ENCODE data around the gene DNPH1.

Gene DNPH1

GRCh38 chr6:43243664-43244321, 14.5 kb upstream of the DNPH1 start:
- no peak for DNase-seq (ENCODE audit: low read depth)

GRCh38 chr6:43242908-43243663, 13.8 kb upstream of the DNPH1 start, which contains the start of gene TTBK1:
Gene TTBK1 (plus strand): TSS chr6:43243481. CDS start chr6:43246661, 3,180 bp downstream.
- DNase-seq (ENCODE audit: low read depth): no peak

- no peak for DNase-seq (ENCODE audit: low read depth)
Observed at GRCh38 chr6:43241446-43241845, 12.2 kb upstream of the DNPH1 start.

- no peak for DNase-seq (ENCODE audit: low read depth)
Observed at GRCh38 chr6:43240950-43241349, 11.7 kb upstream of the DNPH1 start.

- DNase-seq (ENCODE audit: low read depth): no peak
Observed at GRCh38 chr6:43239054-43239453, 9.8 kb upstream of the DNPH1 start.

GRCh38 chr6:43235841-43236240, 6.6 kb upstream of the DNPH1 start:
- DNase-seq (ENCODE audit: low read depth): no peak

- DNase-seq (ENCODE audit: low read depth): no peak
Observed at GRCh38 chr6:43231735-43232450, 2.6 kb upstream of the DNPH1 start.

GRCh38 chr6:43231053-43231452, 1.8 kb upstream of the DNPH1 start:
- no peak for DNase-seq (ENCODE audit: low read depth)

- DNase-seq (ENCODE audit: low read depth): no peak
Observed at GRCh38 chr6:43229803-43230620, 731 bp upstream of the DNPH1 start.

GRCh38 chr6:43226192-43226851, 3.0 kb downstream of the DNPH1 start:
- no peak for DNase-seq (ENCODE audit: low read depth)

- DNase-seq (ENCODE audit: low read depth): no peak
Observed at GRCh38 chr6:43223175-43223574, 6.1 kb downstream of the DNPH1 start.

- no peak for DNase-seq (ENCODE audit: low read depth)
Observed at GRCh38 chr6:43222418-43223059, 6.7 kb downstream of the DNPH1 start.

GRCh38 chr6:43221046-43221972, 8.0 kb downstream of the DNPH1 start:
- DNase-seq (ENCODE audit: low read depth): no peak

GRCh38 chr6:43220439-43220951, 8.8 kb downstream of the DNPH1 start:
- DNase-seq (ENCODE audit: low read depth): no peak

GRCh38 chr6:43219814-43220213, 9.5 kb downstream of the DNPH1 start:
- DNase-seq (ENCODE audit: low read depth): no peak

- DNase-seq (ENCODE audit: low read depth): no peak
Observed at GRCh38 chr6:43219119-43219518, 10.2 kb downstream of the DNPH1 start.

GRCh38 chr6:43217351-43217750, 11.9 kb downstream of the DNPH1 start:
- DNase-seq (ENCODE audit: low read depth): no peak

GRCh38 chr6:43216200-43216599, 13.1 kb downstream of the DNPH1 start:
- no peak for DNase-seq (ENCODE audit: low read depth)

GRCh38 chr6:43215066-43215465, 14.2 kb downstream of the DNPH1 start:
- no peak for DNase-seq (ENCODE audit: low read depth)

- DNase-seq (ENCODE audit: low read depth): no peak
Observed at GRCh38 chr6:43213431-43213830, 15.8 kb downstream of the DNPH1 start.

All from HS-27A (cell line).